ENCODE measurements around the gene STOML1. TPM values are rescaled to one million over a fixed set of nuclear protein-coding genes. Genes with fewer than 3 reads are reported as not detected.
"Not testable (repeated sequence)": the region's sequence is repeated elsewhere in the genome, so short reads cannot be mapped to it uniquely, and the experiment has no call there.

Gene STOML1
- total RNA-seq, 1 donor from 2014 or later: 10.6 TPM

DNA sequence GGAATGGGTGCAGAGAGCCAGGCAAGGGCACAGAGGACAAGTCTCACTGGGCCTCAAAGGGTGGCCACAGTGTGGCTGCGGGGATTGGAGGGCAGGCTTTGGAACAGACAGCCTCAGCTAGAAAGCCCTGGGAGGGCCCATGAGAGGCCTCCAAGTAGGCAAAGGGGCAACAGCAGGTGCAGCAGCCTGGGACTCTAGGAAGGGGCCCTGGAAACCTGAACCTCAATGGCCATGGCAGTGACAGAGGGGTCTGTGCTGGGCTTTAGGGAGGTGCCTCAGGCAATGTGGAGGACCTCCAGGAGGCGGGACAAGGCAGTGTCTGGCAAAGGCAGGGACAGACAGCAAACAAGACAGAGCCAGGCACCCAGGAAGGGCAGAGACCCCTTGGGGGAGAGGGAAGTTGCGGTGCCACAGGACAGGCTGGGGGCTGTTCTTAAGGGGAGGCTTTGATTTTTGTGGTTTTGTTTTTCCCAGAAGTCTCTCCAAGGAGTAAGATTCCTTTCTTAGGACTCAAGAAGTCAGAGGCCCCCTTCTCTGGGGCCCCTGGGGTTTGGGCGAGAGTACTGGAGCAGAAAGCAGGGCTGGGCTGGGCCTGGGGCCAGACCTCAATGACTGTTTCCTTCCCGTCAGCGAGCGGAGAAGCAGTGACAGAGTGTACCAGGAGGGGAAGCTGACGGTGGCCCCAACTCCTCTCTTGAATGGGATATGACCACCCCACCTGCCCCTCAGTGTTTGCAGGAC, 9.7 kb downstream of the STOML1 start:
- intact Hi-C loops (cut with micrococcal nuclease): no loop called here
- Mint-ChIP-seq H3K36me3 (ENCODE audit: low read depth) (peaks cover 5% of the 10 kb centered on the region), H3K9me3 (no peaks in the 10 kb centered on the region), H3K4me1 (peaks cover 62% of the 10 kb centered on the region), H3K27ac (peak overlapping the region; percentile 75), H3K27me3 (no peaks in the 10 kb centered on the region), H3K4me3 (peak overlapping the region; percentile 53)
- TF ChIP-seq CTCF (IDR thresholded peaks at IDR 0.05): no peak
- ChIA-PET POLR2A (interaction anchor here (0.6 to 2.5 kb wide), 2 partner anchors 11 to 12 kb away, joined by 4 to 11 read pairs; partner anchors contain the start of gene PML), CTCF (interaction anchor here (2.4 kb wide), 1 partner anchor 9 kb away, joined by 10 read pairs; no protein-coding TSS in a partner anchor)
- no peak for DNase-seq
- peak; percentile 92 for ATAC-seq (ENCODE audit: low read depth)

- ATAC-seq (ENCODE audit: low read depth): no peak
- Mint-ChIP-seq H3K9me3 (no peaks in the 10 kb centered on the region), H3K36me3 (ENCODE audit: low read depth) (peaks cover 5% of the 10 kb centered on the region), H3K27ac (peak overlapping the region; percentile 75), H3K4me3 (peak overlapping the region; percentile 53), H3K27me3 (no peaks in the 10 kb centered on the region), H3K4me1 (peaks cover 56% of the 10 kb centered on the region)
- CTCF ChIA-PET: interaction anchor here (2.4 kb wide), 1 partner anchor 8 kb away, joined by 10 read pairs; no protein-coding TSS in a partner anchor
- TF ChIP-seq CTCF (IDR thresholded peaks at IDR 0.05): no peak
- intact Hi-C loops (cut with micrococcal nuclease): no loop called here
- POLR2A ChIA-PET: interaction anchor here (2.5 kb wide), 1 partner anchor 13 kb away, joined by 11 read pairs; the partner anchor contains the start of gene PML
- no peak for DNase-seq
Observed at GRCh38 chr15:73981761-73982221, 10.3 kb downstream of the STOML1 start.

DNA sequence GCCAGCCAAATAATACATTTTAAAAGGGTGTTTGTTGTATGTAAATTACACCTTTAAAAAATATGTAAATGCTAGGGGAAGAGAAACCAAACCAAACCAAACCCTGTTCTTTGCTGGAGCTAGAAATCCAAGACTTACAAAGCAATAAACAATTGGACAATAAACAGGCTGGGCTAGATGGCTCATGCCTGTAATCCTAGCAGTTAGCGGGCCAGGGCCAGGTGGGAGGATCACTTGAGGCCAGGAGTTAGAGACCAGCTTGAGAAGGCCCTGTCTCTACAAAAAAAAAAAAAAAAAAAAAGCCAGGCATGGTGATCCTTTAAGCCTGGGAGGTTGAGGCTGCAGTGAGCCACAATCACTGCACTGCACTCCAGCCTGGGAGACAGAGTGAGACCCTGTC, 12.5 kb downstream of the STOML1 start:
- peaks cover 45% of the 10 kb centered on the region for H3K4me1 Mint-ChIP-seq
- ChIA-PET CTCF (no interaction called here), POLR2A (no interaction called here)
- H3K27ac Mint-ChIP-seq: no peak overlapping the region
- no peak overlapping the region for H3K4me3 Mint-ChIP-seq
- H3K36me3 Mint-ChIP-seq (ENCODE audit: low read depth): peaks cover 2% of the 10 kb centered on the region
- H3K27me3 Mint-ChIP-seq: peaks cover 17% of the 10 kb centered on the region
- TF ChIP-seq CTCF (IDR thresholded peaks at IDR 0.05): no peak
- DNase-seq: no peak
- no peaks in the 10 kb centered on the region for H3K9me3 Mint-ChIP-seq
- intact Hi-C loops (cut with micrococcal nuclease): no loop called here
- ATAC-seq (ENCODE audit: low read depth): no peak

- DNase-seq (no peak), ATAC-seq (ENCODE audit: low read depth) (no peak)
- POLR2A ChIA-PET: interaction anchor here (1.3 kb wide), 1 partner anchor 16 kb away, joined by 4 read pairs; the partner anchor contains the start of gene PML
- Mint-ChIP-seq H3K27me3 (peaks cover 22% of the 10 kb centered on the region), H3K4me1 (peaks cover 40% of the 10 kb centered on the region), H3K4me3 (no peak overlapping the region), H3K9me3 (peaks cover 2% of the 10 kb centered on the region), H3K27ac (no peak overlapping the region), H3K36me3 (ENCODE audit: low read depth) (no peaks in the 10 kb centered on the region)
- CTCF ChIA-PET: no interaction called here
- TF ChIP-seq CTCF (IDR thresholded peaks at IDR 0.05): no peak
- intact Hi-C loops (cut with micrococcal nuclease): no loop called here
Observed at GRCh38 chr15:73978896-73979295, 13.2 kb downstream of the STOML1 start.

GRCh38 chr15:73975440-73976125, 16.5 kb downstream of the STOML1 start:
- DNase-seq; H3K9me3 Mint-ChIP-seq; H3K27ac Mint-ChIP-seq; H3K36me3 Mint-ChIP-seq (ENCODE audit: low read depth); intact Hi-C loops (cut with micrococcal nuclease); ATAC-seq (ENCODE audit: low read depth); H3K4me3 Mint-ChIP-seq: not testable (repeated sequence)
- ChIA-PET CTCF (interaction anchor here (2.1 to 3.8 kb wide), 2 partner anchors 62 to 73 kb away, joined by 8 to 40 read pairs; no protein-coding TSS in a partner anchor), POLR2A (interaction anchor here (0.6 to 1.9 kb wide), 3 partner anchors 9 to 1600 kb away, joined by 3 to 4 read pairs (median 3); partner anchors contain the start of genes HEXA and PML)
- H3K4me1 Mint-ChIP-seq: peaks cover 21% of the 10 kb centered on the region
- H3K27me3 Mint-ChIP-seq: peaks cover 25% of the 10 kb centered on the region

DNA sequence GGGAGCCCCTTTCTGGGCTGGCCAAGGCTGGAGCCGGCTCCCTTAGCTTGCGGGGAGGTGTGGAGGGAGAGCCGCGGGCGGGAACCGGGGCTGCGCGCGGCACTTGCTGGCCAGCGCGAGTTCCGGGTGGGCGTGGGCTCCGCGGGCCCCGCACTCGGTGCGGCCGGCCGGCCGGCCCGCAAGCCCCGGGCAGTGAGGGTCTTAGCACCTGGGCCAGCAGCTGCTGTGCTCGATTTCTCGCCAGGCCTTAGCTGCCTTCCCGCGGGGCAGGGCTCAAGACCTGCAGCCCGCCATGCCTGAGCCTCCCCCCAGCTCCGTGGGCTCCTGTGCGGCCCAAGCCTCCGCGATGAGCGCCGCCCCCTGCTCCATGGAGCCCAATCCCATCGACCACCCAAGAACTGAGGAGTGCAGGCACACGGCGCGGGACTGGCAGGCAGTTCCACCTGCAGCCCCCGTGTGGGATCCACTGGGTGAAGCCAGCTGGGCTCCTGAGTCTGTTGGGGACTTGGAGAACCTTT, 18.4 kb downstream of the STOML1 start:
- intact Hi-C loops (cut with micrococcal nuclease): loop anchor here (1.0 to 2.0 kb wide), 5 partner anchors 63 to 349 kb away; no protein-coding TSS in a partner anchor
- not testable (repeated sequence) for H3K4me3 Mint-ChIP-seq; DNase-seq; H3K36me3 Mint-ChIP-seq (ENCODE audit: low read depth); H3K27ac Mint-ChIP-seq; H3K9me3 Mint-ChIP-seq; ATAC-seq (ENCODE audit: low read depth)
- POLR2A ChIA-PET: interaction anchor here (1.9 kb wide), 1 partner anchor 21 kb away, joined by 4 read pairs; the partner anchor contains the start of gene PML
- Mint-ChIP-seq H3K4me1 (peaks cover 18% of the 10 kb centered on the region), H3K27me3 (peaks cover 25% of the 10 kb centered on the region)
- CTCF ChIA-PET: interaction anchor here (1.0 to 3.8 kb wide), 11 partner anchors 9 to 348 kb away, joined by 3 to 40 read pairs (median 9); partner anchors contain the start of gene PML
